Hindlimb muscle (tissue), 1 donor: Measurements from ENCODE around the gene MND1. TPM values are rescaled to one million over a fixed set of nuclear protein-coding genes. Genes with fewer than 3 reads are reported as not detected.

Experiments used
- DNase-seq: peaks from one replicate; pipeline ENCODE4 v3.0.0-alpha.2; 2013
- polyA plus RNA-seq: library from polyadenylated mRNA; unstranded; fragments of 120-200 nt; gene quantifications from one replicate; pipeline ENCODE4 v1.2.1, GENCODE V29; 2013; ENCODE audit not compliant: insufficient read length

The MND1 gene, protein sequence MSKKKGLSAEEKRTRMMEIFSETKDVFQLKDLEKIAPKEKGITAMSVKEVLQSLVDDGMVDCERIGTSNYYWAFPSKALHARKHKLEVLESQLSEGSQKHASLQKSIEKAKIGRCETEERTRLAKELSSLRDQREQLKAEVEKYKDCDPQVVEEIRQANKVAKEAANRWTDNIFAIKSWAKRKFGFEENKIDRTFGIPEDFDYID
- 3.5 TPM for polyA plus RNA-seq

DNA sequence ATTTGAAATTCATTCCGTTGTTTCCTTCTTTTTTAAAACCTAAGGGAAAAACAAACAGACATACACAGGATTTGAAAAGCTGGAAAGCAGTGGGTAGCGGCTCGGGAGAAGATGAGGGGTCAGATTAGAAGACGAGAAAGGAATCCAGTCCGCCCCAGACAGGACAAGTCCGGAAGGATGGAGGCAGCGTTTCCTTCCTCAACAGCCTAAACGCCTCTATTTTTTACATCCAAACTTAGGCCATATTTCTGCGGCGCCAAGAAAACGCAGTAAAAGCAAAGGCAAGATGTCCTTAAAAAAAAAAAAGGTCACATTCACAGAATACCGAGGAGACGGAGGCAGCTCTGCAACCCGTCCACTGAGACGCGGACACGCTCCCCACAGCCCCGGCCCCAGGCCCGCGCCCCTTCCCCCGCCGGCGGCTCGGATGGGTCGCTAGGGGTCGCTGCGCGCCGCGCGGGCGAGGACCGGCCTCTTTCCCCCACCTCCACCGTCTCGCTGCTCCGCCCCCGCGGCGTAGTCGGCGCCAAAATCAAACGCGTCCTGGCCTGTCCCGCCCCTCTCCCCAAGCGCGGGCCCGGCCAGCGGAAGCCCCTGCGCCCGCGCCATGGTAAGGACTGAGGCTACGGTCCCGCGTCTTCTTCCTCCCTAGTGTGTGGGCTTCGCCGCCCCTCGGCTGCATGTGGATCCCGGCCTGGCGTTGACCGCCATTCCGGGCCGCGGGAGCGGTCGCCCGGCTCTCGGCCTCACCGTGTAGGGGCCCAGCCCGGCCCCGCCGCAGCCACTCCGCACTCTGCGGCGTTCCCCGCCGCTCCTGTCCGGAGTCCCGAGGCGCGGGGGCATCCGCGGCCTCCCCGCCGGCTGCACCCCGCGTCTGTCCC lies at the start of gene MND1:
Gene MND1 (plus strand): TSS at position 558 of the 881 bp plus-strand sequence. CDS start 50 bp downstream, at position 608.
- peak; percentile 94 for DNase-seq

DNA sequence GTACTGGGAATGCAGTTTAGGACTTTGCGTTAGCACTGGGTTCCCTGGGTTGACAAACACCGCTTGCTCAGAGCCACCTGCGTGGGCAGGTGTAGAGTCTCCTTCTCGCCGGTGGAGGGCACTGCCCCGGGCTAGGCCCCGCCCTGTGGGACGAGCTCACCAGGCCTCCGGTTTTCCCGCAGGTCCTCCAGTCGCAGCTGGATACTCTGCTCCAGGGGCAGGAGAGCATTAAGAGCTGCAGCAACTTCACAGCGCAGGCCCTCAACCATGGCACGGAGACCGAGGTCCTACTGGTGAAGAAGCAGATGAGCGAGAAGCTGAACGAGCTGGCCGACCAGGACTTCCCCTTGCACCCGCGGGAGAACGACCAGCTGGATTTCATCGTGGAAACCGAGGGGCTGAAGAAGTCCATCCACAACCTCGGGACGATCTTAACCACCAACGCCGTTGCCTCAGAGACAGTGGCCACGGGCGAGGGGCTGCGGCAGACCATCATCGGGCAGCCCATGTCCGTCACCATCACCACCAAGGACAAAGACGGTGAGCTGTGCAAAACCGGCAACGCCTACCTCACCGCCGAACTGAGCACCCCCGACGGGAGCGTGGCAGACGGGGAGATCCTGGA lies 49.2 kb upstream of the MND1 start:
- no peak for DNase-seq

DNA sequence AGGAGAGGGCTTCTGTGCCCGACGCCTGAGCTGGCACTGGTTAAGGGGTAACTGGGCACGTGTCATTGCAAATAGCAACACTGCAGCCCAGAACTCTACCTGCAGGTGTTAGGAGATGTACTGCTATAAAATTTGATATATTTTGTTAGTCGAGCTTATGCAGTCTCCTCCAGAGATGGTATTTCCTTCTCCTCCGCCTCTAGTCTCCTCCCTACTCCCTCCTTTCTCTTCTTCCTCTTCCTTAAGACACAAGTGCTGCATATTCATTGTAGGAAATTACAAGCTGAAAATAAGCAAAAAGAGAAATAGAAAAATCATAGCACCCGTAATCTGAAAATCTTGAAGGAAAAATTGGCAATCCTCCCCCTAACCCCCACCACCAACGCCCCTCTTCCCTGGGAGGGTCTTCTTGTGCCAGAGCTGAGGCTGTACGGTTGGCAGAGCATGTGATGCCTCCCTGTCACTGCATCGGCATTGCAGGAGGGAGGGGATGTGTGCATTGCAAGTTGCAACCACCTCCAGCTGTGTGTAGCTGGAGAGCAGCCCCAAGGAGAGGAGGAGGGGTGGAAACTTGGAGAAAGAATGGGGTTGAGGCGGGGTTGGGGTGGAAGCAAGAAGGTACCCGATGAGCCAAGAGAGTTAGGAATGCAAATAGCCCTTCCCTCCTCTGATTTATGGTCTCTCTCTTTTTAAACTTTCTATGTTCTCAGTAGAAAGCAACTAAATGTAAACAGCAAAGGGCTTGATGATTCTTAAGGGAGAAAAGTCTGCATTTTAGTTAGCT lies 48.3 kb upstream of the MND1 start:
- DNase-seq: peak; percentile 72

DNA sequence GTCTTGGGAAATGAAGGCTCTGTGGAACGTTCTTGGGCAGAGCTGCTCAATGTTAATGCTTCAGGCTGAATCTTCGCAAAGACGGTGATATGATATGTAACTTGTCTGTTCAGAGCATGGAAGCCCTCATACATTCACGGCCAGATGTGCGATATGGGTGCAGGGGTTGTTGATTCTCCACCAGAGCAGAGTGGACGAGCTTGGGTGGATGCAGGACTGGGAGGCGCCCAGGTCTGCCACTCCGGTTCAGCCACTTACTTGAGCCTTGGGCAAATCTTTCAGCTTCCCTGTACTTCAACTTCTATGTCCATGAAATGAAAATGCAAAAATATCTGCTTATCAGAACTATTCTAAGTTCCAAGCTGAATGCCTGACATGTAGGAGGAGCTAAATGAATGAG lies 47.4 kb upstream of the MND1 start:
- no peak for DNase-seq

DNA sequence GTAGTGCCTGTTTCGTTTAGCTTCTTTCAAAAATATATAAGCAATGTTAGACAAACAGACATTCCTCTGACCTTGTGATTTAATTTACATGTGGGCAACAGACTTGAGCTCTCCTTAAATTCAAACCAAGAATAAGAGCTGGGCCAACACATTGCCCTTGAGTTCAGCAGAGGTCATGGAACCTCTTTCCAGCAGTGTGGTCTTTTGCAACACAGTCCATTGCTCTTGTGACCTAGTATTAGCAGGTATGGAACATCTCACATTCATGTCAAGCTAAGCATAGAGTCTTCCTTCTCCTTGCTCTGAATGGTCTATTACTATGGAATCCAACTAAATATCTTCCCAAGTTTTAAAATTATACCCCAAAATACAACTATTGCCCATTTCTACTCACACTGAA lies 33.7 kb upstream of the MND1 start:
- DNase-seq: no peak

DNA sequence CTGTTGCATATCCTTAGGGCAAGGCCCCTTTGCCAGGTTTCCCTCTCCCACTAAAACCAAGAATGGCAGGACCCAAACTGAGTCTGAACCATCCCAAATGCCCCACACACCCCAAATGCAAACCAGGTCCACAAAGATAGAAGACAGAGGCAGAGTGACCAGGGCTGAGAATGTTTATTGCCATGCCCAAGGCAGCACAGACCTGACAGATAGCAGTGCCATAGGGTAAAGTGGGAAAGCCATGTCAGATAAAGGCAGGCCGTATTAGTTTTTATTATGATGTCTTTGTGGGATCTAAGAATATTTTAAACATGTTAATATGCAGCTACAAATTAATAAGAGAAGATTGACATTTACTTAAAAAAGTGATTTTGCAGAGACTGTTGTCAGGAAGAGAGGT lies 29.6 kb upstream of the MND1 start:
- no peak for DNase-seq

DNA sequence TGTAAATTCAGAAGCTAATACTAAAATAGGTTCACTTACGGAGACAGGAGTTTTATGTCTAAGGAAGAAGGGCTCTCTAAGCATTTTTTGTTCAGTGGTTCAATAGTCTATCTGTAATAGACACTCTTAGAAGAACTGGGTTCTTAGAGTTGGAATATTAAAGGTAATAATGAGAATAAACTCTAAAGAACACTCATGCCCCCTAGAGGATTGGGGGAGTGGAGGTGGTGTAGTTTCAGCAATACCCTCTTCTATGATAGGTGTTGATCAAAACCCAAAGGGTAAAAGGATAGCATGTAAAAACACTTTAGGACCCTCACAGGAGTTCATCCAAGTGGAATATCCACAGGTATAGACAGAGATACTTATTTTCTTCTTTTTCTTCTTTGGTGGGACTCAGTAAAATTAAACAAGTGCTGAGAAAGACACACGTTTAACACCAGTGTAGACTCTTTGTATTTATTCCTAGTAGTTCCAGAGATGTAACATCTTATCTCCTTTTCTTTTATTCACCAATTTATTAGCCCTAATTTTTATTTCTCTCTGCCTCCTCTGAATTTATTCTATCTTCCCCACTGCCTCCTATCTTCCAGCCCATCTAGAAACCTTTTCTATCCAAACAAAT lies 25.7 kb upstream of the MND1 start:
- peak; percentile 38 for DNase-seq

DNA sequence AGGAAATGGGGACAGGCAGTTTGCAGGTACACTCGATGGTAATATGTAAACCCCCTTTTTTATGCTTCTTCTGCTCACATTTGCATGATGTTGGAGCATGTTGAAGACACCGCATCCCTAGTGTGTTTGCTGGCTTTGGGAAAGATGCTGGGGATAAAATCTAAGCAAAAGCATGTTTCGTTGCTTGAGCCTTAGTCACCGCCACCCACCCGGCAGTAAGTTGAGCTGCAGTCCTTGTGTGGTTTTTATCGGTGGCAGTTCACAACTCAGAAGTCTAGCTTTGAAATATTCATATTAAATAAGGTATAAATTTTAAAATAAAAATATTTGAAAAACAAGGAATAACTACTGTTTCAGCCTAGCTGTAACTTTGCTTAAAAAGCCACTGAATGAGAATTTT lies 21.7 kb upstream of the MND1 start:
- DNase-seq: no peak

DNA sequence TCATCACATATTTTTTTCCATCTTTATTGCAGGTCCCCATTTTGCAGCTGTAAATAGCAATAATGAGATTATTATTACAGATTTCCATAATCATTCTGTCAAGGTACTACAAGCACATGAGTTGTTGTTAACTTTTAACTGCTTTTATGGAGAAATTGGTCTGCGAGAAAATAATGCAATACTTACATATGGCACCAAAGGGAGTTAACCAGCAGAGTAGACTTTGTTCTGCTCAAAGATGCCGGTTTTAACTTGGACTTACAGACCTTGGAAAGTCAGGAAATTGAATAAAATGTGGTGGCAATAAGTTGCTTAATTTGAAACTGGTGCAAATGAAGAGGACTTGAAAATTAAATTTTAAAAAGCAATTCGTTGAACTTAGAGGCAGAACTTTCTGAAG lies 20.4 kb upstream of the MND1 start:
- DNase-seq: no peak

DNA sequence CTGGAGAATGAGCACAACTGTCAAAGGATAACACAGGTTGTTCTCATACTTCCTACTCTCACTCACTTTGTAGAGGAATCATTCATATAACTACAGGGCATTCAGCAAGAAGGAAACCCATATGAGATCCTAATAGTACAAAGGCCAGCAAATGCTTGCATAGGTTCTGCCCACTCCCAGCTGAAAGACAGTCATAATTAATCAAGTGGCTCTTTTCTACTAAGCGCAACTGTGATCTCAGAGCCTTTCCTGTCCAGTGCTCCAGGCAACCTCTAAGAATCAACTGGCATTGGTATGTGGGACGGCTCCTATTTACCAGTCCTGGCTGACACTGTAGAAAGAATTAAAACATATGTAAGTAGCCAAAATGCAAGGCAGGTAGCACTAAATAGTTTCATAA lies 18.9 kb upstream of the MND1 start:
- DNase-seq: no peak

DNA sequence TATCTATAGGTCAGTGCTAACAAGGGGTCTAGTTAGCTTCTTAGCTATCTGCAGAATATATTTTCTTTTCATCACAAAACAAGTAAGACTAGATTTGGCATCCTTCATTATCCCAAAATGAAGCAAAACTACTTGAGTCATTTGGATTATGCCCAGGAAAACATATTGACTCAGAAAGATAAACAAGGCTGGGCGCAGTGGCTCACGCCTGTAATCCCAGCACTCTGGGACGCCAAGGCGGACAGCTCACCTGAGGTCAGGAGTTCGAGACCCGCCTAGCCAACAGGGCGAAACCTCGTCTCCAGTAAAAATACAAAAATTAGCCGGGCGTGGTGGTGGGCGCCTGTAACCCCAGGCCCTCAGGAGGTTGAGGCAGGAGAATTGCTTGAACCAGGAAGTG lies 18.0 kb upstream of the MND1 start:
- DNase-seq: no peak

DNA sequence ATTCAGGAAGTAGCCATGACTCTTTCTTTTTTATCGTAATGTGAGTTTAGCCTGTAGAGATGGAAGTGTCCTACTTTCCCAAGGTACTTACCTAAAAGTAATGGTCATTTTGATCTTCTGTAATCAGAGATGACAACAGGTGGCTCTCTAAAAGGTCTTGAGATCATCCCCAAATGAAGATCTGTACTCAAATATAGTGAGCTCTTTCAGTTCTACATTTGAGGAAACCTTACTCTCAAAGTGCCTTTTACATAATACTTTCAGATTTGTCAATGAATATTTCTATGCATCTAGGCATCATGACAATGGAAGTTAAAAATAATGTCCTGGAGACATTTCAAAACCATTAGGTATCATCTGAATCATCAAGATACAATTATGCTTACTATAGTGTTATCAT lies 17.2 kb upstream of the MND1 start:
- DNase-seq: no peak

DNA sequence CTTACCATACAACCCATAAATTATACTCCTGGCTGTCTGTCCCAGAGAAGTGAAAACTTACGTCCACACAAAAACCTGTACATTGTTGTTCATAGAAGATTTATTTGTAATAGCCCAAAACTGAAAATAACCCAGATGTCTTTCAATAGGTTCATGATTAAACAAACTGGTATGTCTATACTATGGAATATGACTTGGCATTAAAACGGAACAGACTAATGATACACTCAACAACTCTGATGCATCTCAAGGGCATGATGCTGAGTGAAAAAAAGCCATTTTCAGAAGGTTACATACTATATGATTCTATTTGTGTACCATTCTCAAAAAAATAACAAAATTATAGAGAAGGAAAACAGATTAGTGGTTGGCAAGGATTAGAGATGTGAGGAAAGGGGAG lies 11.6 kb upstream of the MND1 start:
- DNase-seq: no peak

DNA sequence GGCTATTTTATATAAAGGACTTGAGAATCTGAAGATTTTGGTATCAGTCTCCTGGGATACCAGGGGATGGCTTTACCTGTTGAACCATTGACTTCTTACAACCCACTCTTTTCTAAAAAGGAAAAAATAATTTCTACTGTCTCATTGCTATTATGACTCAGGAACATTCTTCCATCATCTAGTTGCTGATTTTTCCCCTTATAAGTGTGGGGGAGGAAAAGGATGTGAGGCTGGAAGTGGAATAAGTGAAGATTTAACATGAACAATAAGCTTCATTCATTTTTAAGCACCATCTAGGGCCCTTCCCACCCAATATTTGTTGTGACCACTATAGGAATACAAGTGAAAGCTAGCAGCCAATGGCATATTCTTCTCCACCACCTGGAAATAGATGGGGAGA lies 10.6 kb upstream of the MND1 start:
- DNase-seq: no peak

DNA sequence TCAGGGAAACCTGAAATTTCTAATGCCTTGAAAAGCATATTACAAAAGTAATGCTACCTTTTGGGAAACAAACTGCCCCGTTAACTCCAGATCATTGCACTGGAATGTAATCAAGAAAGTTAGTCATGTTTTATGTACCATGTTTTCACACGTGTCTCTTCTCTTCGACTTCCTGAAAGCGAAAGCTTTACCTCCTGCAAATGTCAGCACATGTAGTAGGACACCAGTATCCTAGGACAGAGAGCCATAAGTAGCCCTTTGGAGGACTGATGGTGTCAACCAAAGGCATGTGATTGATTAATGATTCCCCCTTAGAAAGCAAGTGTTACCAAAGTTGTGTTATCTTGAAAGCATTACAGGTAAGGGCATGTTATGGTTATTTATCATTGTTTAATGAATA lies 8.8 kb upstream of the MND1 start:
- DNase-seq: no peak

DNA sequence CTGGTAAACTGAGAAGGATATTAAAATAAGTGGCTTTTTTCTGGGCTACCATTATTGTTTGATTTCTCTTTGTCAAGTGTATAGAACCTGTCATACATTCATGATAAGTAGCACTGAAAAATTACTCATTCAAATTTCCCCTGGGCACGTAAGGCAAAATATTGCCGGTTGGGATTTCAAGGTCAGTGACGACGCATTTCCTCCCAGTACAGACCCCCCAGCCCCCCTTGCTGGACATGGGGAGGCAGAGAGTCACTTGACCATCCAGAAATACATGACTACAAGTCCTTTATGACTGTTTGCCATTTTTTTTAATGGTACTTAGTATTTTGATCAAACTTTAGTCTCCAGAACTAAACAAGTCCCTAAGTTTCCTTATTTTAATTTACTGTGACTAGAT lies 6.8 kb upstream of the MND1 start:
- no peak for DNase-seq

DNA sequence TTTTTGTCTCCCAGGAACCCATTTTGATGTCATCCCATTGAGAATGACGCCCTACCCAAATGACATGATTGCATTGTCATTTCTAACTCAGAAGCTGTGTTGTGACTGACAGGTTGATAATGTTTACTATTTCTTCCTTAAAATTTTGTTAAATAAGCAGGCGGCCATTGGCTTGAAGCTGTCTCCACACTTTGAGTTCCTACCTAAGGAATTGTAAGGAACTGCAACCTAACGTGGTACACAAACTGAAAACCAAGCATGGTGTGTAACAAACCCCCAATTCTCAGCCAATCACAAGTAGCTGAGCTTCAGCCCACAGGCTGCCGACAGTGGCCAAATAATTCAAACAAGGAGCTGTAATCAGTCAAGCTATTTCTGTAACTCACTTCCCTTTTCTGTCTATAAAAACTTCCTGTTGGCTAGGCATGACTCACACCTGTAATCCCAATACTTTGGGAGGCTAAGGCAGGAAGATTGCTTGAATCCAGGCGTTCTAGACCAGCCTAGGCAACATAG lies 2.9 kb upstream of the MND1 start:
- DNase-seq: no peak

DNA sequence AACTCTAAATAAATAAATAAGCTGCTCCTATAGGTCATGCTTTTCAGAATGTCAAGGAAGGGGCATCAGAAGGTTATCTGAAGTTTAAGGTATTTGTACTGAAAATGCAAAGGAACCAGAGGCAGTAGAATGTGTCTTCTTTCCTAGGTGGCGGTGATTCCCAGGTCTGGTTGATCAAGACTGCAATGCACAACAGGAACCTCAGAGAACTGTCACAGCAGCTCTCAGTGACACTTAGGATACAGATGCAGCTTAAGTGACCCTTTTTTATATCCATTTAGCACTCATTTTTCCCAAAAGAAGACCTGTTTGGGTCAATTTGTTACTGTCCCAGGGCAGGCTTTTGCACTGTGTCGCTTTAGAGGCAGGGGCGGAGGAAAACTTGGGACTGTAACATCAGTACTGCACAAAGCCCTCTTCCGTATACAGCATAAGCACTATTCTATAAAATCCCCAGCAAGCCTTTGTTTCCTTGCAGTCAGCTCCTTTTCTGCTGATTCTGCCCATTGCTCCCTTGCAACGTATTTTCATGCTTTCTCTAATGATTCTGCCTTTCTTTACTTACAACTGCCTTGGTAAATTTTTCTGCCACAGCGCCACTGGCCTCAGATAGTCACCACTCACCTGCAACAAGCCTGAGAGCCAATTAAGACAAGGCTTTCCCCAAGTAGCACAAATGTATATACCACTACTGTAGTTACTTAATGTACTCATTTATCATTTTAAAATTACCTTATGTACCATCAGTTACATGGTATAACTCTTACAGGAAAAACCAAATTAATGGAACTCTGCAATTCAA lies 1.5 kb upstream of the MND1 start:
- no peak for DNase-seq

DNA sequence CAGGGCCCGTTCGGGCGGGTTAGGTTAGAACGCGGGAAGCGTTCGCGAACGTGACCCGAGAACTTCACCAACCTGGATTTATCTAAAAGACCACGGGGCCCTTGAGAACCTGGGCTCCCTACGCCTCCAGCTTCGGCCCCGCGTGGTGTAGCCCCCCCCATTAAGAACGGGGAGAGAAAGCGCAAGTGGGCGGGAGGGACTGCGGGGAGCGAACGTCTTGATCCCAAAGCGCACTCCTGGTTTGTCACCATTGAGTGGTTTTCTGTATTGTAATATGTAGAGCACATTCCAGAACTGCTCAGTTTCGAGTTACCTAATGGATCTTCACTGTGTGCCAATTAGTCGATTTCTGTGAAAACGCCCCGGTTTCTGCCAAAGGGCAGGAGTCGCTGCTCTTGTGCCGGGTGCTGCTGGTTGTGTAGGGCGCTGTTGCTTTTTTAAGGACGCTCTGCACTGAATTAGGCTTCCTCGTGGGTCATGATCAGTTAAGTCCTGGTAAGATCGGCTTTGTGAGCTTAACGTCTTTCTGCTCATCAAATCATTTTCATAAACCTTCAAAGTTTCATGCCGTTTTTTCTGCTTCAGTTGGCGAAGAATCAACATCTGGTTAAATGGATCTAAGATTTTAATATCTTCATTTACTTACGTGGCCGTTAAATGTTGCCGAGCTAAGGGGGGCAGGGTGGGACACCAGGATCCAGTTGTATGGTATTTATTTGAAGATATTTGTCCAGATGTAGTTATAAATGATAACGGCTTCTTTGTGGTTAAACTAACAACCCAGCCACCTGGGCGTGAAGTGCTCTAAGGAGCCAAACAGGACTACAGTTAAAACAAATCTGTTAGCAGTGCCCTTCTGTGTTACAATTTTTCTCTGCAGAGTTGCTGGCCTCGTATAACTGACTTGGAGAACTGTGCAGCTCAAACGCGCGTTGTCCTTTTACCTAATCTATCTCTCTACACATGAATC lies 809 bp downstream of the MND1 start:
- DNase-seq: peak; percentile 48

DNA sequence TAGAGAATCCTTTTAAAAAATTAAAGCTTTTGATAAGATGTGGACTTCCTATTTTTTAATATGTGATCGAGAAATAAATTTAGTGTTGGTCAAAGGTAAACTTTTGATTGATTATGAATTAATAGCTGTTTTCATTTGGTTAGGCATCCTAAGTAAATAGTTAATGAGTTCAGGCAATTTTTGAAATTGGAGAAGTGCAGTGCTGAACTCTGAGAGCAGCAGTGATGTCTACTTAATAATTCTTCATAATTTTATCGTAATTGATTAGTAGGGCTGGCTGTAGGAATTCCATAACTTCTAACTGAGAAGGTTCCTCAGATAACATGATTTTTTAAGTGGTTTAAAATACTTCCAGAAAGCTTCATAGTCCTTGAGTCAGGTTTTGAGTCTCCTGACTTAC lies 1.5 kb downstream of the MND1 start:
- no peak for DNase-seq
